K562 (cell line): ENCODE data around the gene TPSG1. TPM values are rescaled to one million over a fixed set of nuclear protein-coding genes. Genes with fewer than 3 reads are reported as not detected.
A peak's percentile ranks its signal among the peaks of the same experiment; 100 is the strongest.

Experiments
- ATAC-seq: fragments of 200-7000 bp; cut with Tn5 transposase; 3 replicates; pipeline ENCODE4 v1.9.1; 2020; ENCODE audit warnings: moderate library complexity
- BruUV-seq: library from RNA; stranded (reverse); fragments of 400-500 nt; replicated peaks from 2 replicates; lab custom pipeline; 2021; lab: Mats Ljungman, UMichigan
- CTCF ChIA-PET: fragments of 300-600 bp; formaldehyde crosslinking; extraction: SDS; loops from one replicate; lab custom pipeline; 2021; ENCODE audit warnings: low intra/inter-chr PET ratio; lab: Yijun Ruan, JAX
- POLR2A ChIA-PET: fragments of 300-600, 350-650 bp; sonication (Branson Sonifier 250); formaldehyde crosslinking; extraction: SDS; loops from one replicate; lab custom pipeline; 2021; ENCODE audit warnings: antibody characterized with exemption, inconsistent platforms; lab: Yijun Ruan, JAX
- DNase-seq, 4 experiments: peaks; one replicate each; pipeline versions ENCODE4 v3.0.0 to v3.0.0-alpha.2; 2011 to 2018; ENCODE audit warnings: low spot score in 3 of 4, mixed read lengths in 3 of 4; ENCODE audit errors: extremely low read depth in 1 of 4
- FAIRE-seq: peaks from 2 replicates; lab custom pipeline; 2011; peaks lifted over from hg19 to GRCh38; lab: Jason Lieb, UNC
- H2AFZ ChIP-seq: 2 replicates; pipeline ENCODE4 v1.6.0; 2011; ENCODE audit warnings: low read depth, low read length, control low read depth, inconsistent platforms
- H3K27ac ChIP-seq: fragments of 200-600 bp; 3 replicates; pipeline ENCODE4 v1.8.0; 2011; ENCODE audit warnings: low read depth, mild to moderate bottlenecking, control low read depth, inconsistent platforms, low read length, moderate library complexity, mixed read lengths; ENCODE audit errors: extremely low read depth
- H3K27me3 ChIP-seq, 2 experiments: fragments of 300-600 bp in 1 of 2; 2 replicates in 1 of 2; 3 replicates in 1 of 2; pipeline versions ENCODE4 v1.6.0 to v1.8.0; 2011; ENCODE audit warnings: inconsistent platforms in 2 of 2, low read length in 2 of 2, mild to moderate bottlenecking in 1 of 2, mixed read lengths in 1 of 2, moderate library complexity in 1 of 2; ENCODE audit not compliant: control insufficient read depth in 2 of 2, insufficient read depth in 2 of 2
- H3K36me3 ChIP-seq: fragments of 300-600 bp; 3 replicates; pipeline ENCODE4 v1.8.0; 2011; ENCODE audit warnings: mild to moderate bottlenecking, low read length, inconsistent platforms; ENCODE audit not compliant: control insufficient read depth, insufficient read depth
- H3K4me1 ChIP-seq, 2 experiments: fragments of 200-600 bp in 1 of 2; replicated peaks in 1 of 2; 2 replicates in 1 of 2; 3 replicates in 1 of 2; pipeline versions ENCODE4 v1.5.1 to v1.8.0; 2011; ENCODE audit warnings: inconsistent platforms in 2 of 2, low read length in 2 of 2, mild to moderate bottlenecking in 1 of 2, mixed read lengths in 1 of 2, moderate library complexity in 1 of 2; ENCODE audit not compliant: control insufficient read depth in 2 of 2, insufficient read depth in 2 of 2
- H3K4me2 ChIP-seq: 2 replicates; pipeline ENCODE4 v1.6.1; 2011; ENCODE audit warnings: low read length, control low read depth, inconsistent platforms, mixed read lengths; ENCODE audit not compliant: insufficient read depth
- H3K4me3 ChIP-seq: fragments of 200-600 bp; sonication (generic), shearing (Covaris generic); 2 replicates; pipeline ENCODE4 v1.5.1; 2016; ENCODE audit warnings: control low read depth, inconsistent platforms
- H3K79me2 ChIP-seq: fragments of 200-600 bp; 3 replicates; pipeline ENCODE4 v1.8.0; 2011; ENCODE audit warnings: low read length, inconsistent platforms; ENCODE audit not compliant: control insufficient read depth, insufficient read depth
- H3K9ac ChIP-seq, 2 experiments: 2 replicates each; pipeline versions ENCODE4 v1.6.0 to v1.6.1; 2011; ENCODE audit warnings: low read depth in 2 of 2, low read length in 2 of 2, control low read depth in 1 of 2, inconsistent platforms in 1 of 2, mild to moderate bottlenecking in 1 of 2, mixed read lengths in 1 of 2; ENCODE audit not compliant: insufficient read depth in 1 of 2
- H3K9me1 ChIP-seq: one replicate; pipeline ENCODE4 v1.6.0; 2011; ENCODE audit warnings: inconsistent platforms, mild to moderate bottlenecking, low read length, moderate library complexity; ENCODE audit not compliant: control insufficient read depth, insufficient read depth
- H3K9me3 ChIP-seq: replicated peaks from 2 replicates; pipeline ENCODE4 v1.5.1; 2011; ENCODE audit warnings: low read depth, low read length, inconsistent platforms; ENCODE audit not compliant: control insufficient read depth, insufficient read depth
- H4K20me1 ChIP-seq: replicated peaks from 2 replicates; pipeline ENCODE4 v1.6.1; 2011; ENCODE audit warnings: low read length, inconsistent platforms, mixed read lengths; ENCODE audit not compliant: control insufficient read depth, insufficient read depth
- MGA ChIP-seq: fragments of 450-650 bp; IDR thresholded peaks from 2 replicates; pipeline ENCODE4 v1.6.1; 2016; ENCODE audit warnings: mild to moderate bottlenecking, moderate library complexity
- MTA3 ChIP-seq: fragments of 450-650 bp; formaldehyde crosslinking; IDR thresholded peaks from 2 replicates; pipeline ENCODE4 v1.6.1; 2017; ENCODE audit warnings: mild to moderate bottlenecking, borderline replicate concordance
- NFE2 ChIP-seq: IDR thresholded peaks from 2 replicates; pipeline ENCODE4 v1.6.1; 2014; ENCODE audit warnings: antibody characterized with exemption, low read depth
- NKRF ChIP-seq: fragments of 450-650 bp; IDR thresholded peaks from 2 replicates; pipeline ENCODE4 v1.6.1; 2016; ENCODE audit warnings: borderline replicate concordance
- PHF20 ChIP-seq: fragments of 450-650 bp; IDR thresholded peaks from 2 replicates; pipeline ENCODE4 v1.6.1; 2018; ENCODE audit not compliant: partially characterized antibody
- PML ChIP-seq: IDR thresholded peaks from 2 replicates; pipeline ENCODE4 v1.6.1; 2012; ENCODE audit warnings: low read length, inconsistent platforms
- ZFX ChIP-seq: sonication (generic); formaldehyde crosslinking; IDR thresholded peaks from 2 replicates; pipeline ENCODE4 v1.8.0; 2022; ENCODE audit warnings: mild to moderate bottlenecking, missing genetic modification reagents, moderate library complexity
- whole genome bisulfite sequencing: fragments of 100-300 bp; shearing (Covaris generic); methylation state at CpG from one replicate; pipeline ENCODE4 v1.1.6; 2016; ENCODE audit warnings: low coverage, mixed read lengths; ENCODE audit not compliant: insufficient coverage; ENCODE audit errors: missing lambda C conversion rate; 5-methylcytosine and 5-hydroxymethylcytosine counted together
- in situ Hi-C: fragments of 300-500 bp; cut with MboI; formaldehyde crosslinking; loops from 4 replicates; pipeline ENCODE4 v1.15.0; 2018; ENCODE audit warnings: inconsistent platforms, mixed read lengths
- intact Hi-C: fragments of 100-400 bp; cut with micrococcal nuclease; formaldehyde crosslinking; loops from 2 replicates; pipeline ENCODE4 v1.14.2; 2022
- polyA plus RNA-seq, 8 experiments: library from polyadenylated mRNA; depleted of rRNA in 4 of 8; stranded (reverse) in 5 of 8; unstranded in 3 of 8; fragments of >200 nt; fragmentation: Nextera tagmentation in 2 of 8; fragmentation: Illumina TruSeq in 1 of 8; extraction: Ambion mirVana in 2 of 8; extraction: Trizol in 1 of 8; gene quantifications; 2 replicates each; pipeline versions ENCODE4 v1.2.1 to v1.2.3, GENCODE V29; 2011 to 2014; ENCODE audit warnings: inconsistent platforms in 1 of 8, missing spikeins in 1 of 8
- total RNA-seq, 7 experiments: library from RNA; depleted of rRNA in 6 of 7; stranded (reverse); fragments of >200 nt in 6 of 7; fragmentation: Illumina TruSeq in 2 of 7; extraction: Trizol in 2 of 7; gene quantifications; 2 replicates each; pipeline versions ENCODE4 v1.2.1 to v1.2.3, GENCODE V29; 2011 to 2021; ENCODE audit warnings: low replicate concordance in 1 of 7

TPSG1 gene
- total and polyA plus RNA-seq, 9 of the 15 experiments (the other 6 are each of a cell fraction or from before 2014, with no cell fraction given) = not detected

- in situ Hi-C loops = no loop called here
- FAIRE-seq = peak; percentile 29
- TF ChIP-seq NFE2 (no peak), PHF20 (no peak), PML (no peak), NKRF (no peak), MTA3 (0 out of 2 replicates have a peak, but pooled peaks have one; percentile 64), ZFX (0 out of 2 replicates have a peak, but pooled peaks have one; percentile 16), MGA (peak; percentile 25; the same call in 1 of the 2 replicates)
Measured at GRCh38 chr16:1193143-1193824, 31.8 kb downstream of the TPSG1 start.

More at GRCh38 chr16:1193143-1193824, 31.8 kb downstream of the TPSG1 start:
- peak; percentile 48 to 67 (median 62) for DNase-seq
- peak overlapping the region; percentile 23; the same call in 1 of the 2 replicates for H2AFZ ChIP-seq
- H3K27me3 ChIP-seq = peaks cover 0 to 25% of the 10 kb centered on the region in 2 experiments; a peak in 2 of 5 replicates
- ATAC-seq = peak; percentile 87
- peaks cover 0 to 60% of the 10 kb centered on the region in 2 experiments; a peak in 3 of 5 replicates for H3K4me1 ChIP-seq
- intact Hi-C loops = no loop called here
- no peaks in the 10 kb centered on the region for H3K36me3 ChIP-seq
- peaks cover 14% of the 10 kb centered on the region for H4K20me1 ChIP-seq
- CTCF ChIA-PET = interaction anchor here (3.5 kb wide), 1 partner anchor 86 kb away, joined by 38 read pairs; no protein-coding TSS in a partner anchor
- no TSS peak for BruUV-seq
- no peaks in the 10 kb centered on the region for H3K9me1 ChIP-seq
- H3K4me2 ChIP-seq = peak overlapping the region; percentile 29
- H3K9ac ChIP-seq = peak overlapping the region in 1 of 2 experiments; percentile 10; a peak in 1 of 4 replicates
- H3K9me3 ChIP-seq = no peaks in the 10 kb centered on the region
- H3K27ac ChIP-seq = no peak overlapping the region
- no peak overlapping the region for H3K4me3 ChIP-seq
- H3K79me2 ChIP-seq = no peaks in the 10 kb centered on the region
- WGBS = 3% methylated on average over 16 of the region's 30 CpGs
- POLR2A ChIA-PET = no interaction called here
